NT2/D1 (cell line): ENCODE results near the gene STK16.

ENCODE experiments used
- DNase-seq: peaks from one replicate; pipeline ENCODE4 v3.0.0-alpha.2; 2011; ENCODE audit warnings: low read depth, low spot score
- H3K27me3 ChIP-seq: 2 replicates; pipeline ENCODE4 v1.6.0; 2011; ENCODE audit warnings: mild to moderate bottlenecking; ENCODE audit not compliant: insufficient read length, insufficient read depth
- H3K36me3 ChIP-seq: 2 replicates; pipeline ENCODE4 v1.6.1; 2011; ENCODE audit warnings: mild to moderate bottlenecking, low read length, mixed read lengths; ENCODE audit not compliant: insufficient read depth, insufficient read length
- H3K4me1 ChIP-seq: 2 replicates; pipeline ENCODE4 v1.5.1; 2011; ENCODE audit not compliant: insufficient read depth, insufficient read length
- H3K4me3 ChIP-seq: 2 replicates; pipeline ENCODE4 v1.5.1; 2011; ENCODE audit warnings: low read depth; ENCODE audit not compliant: insufficient read length
- H3K9ac ChIP-seq: 2 replicates; pipeline ENCODE4 v1.6.0; 2011; ENCODE audit warnings: low read depth; ENCODE audit not compliant: insufficient read length
- H3K9me3 ChIP-seq: 2 replicates; pipeline ENCODE4 v1.5.1; 2011; ENCODE audit warnings: mild to moderate bottlenecking, low read length; ENCODE audit not compliant: insufficient read depth
- SUZ12 ChIP-seq: IDR thresholded peaks from 2 replicates; pipeline ENCODE4 v1.6.1; 2011; ENCODE audit not compliant: insufficient read length, insufficient read depth; ENCODE audit errors: extremely low read depth
- YY1 ChIP-seq: IDR thresholded peaks from 2 replicates; pipeline ENCODE4 v1.6.1; 2011; ENCODE audit not compliant: insufficient read length, insufficient read depth
- ZNF274 ChIP-seq: IDR thresholded peaks from 2 replicates; pipeline ENCODE4 v1.6.1; 2011; ENCODE audit warnings: mild to moderate bottlenecking, low read depth, low read length

STK16 gene

GRCh38 chr2:219280651-219281050 is 35.4 kb downstream of the STK16 start:
- Histone ChIP-seq H3K9ac (no peak overlapping the region), H3K27me3 (no peaks in the 10 kb centered on the region), H3K4me3 (no peak overlapping the region), H3K4me1 (peaks cover 12% of the 10 kb centered on the region), H3K36me3 (peaks cover 54% of the 10 kb centered on the region), H3K9me3 (no peaks in the 10 kb centered on the region)
- TF ChIP-seq ZNF274: no peak
- no peak for TF ChIP-seq SUZ12
- TF ChIP-seq YY1: no peak
- DNase-seq: no peak

- DNase-seq: no peak
- TF ChIP-seq ZNF274: no peak
- TF ChIP-seq YY1: no peak
- Histone ChIP-seq H3K4me1 (peaks cover 12% of the 10 kb centered on the region), H3K27me3 (no peaks in the 10 kb centered on the region), H3K9ac (no peak overlapping the region), H3K36me3 (peaks cover 62% of the 10 kb centered on the region), H3K4me3 (no peak overlapping the region), H3K9me3 (no peaks in the 10 kb centered on the region)
Observed at GRCh38 chr2:219281588-219281987, 36.3 kb downstream of the STK16 start.

GRCh38 chr2:219282375-219282774 is 37.1 kb downstream of the STK16 start:
- H3K4me1 ChIP-seq: peaks cover 14% of the 10 kb centered on the region
- no peak overlapping the region for H3K4me3 ChIP-seq
- DNase-seq: no peak
- H3K27me3 ChIP-seq: no peaks in the 10 kb centered on the region
- no peak overlapping the region for H3K9ac ChIP-seq
- no peaks in the 10 kb centered on the region for H3K9me3 ChIP-seq
- H3K36me3 ChIP-seq: peaks cover 67% of the 10 kb centered on the region
- no peak for TF ChIP-seq ZNF274
- TF ChIP-seq YY1: no peak
- no peak for TF ChIP-seq SUZ12

- TF ChIP-seq YY1 (no peak), ZNF274 (no peak), SUZ12 (no peak)
- Histone ChIP-seq H3K4me3 (no peak overlapping the region), H3K4me1 (peaks cover 17% of the 10 kb centered on the region), H3K9ac (no peak overlapping the region), H3K27me3 (no peaks in the 10 kb centered on the region), H3K36me3 (peaks cover 67% of the 10 kb centered on the region), H3K9me3 (no peaks in the 10 kb centered on the region)
- DNase-seq: no peak
Observed at GRCh38 chr2:219282943-219283581, 37.8 kb downstream of the STK16 start.

- H3K36me3 ChIP-seq: peaks cover 67% of the 10 kb centered on the region
- no peak overlapping the region for H3K4me3 ChIP-seq
- TF ChIP-seq SUZ12: no peak
- no peak for TF ChIP-seq ZNF274
- TF ChIP-seq YY1: no peak
- H3K9me3 ChIP-seq: no peaks in the 10 kb centered on the region
- no peak for DNase-seq
- no peaks in the 10 kb centered on the region for H3K27me3 ChIP-seq
- H3K4me1 ChIP-seq: peaks cover 14% of the 10 kb centered on the region
- H3K9ac ChIP-seq: no peak overlapping the region
Observed at GRCh38 chr2:219284501-219285372, 39.5 kb downstream of the STK16 start.

DNA sequence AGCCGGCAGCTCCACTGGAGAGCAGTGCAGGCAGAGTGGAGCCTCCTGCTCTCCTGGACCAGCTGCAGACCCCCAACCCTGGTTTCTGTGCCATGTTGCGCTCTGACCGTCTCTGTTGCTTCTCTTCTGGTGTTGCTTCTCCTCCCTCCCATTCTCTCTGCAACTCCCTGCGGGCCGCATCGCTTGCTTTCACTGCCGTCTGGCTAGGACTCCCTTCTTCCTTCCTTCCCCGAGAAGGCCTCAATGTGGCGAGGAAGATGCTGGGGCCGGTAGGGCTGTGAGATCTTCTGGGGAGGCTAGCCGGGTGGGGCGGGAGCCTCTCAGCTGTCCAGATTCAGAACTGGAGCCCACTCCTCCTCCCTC is 40.1 kb downstream of the STK16 start:
- H3K36me3 ChIP-seq: peaks cover 68% of the 10 kb centered on the region
- H3K4me1 ChIP-seq: peaks cover 9% of the 10 kb centered on the region
- H3K9ac ChIP-seq: peak overlapping the region; percentile 29
- TF ChIP-seq ZNF274 (no peak), SUZ12 (no peak), YY1 (no peak)
- no peaks in the 10 kb centered on the region for H3K9me3 ChIP-seq
- no peak overlapping the region for H3K4me3 ChIP-seq
- DNase-seq: no peak
- H3K27me3 ChIP-seq: no peaks in the 10 kb centered on the region

DNA sequence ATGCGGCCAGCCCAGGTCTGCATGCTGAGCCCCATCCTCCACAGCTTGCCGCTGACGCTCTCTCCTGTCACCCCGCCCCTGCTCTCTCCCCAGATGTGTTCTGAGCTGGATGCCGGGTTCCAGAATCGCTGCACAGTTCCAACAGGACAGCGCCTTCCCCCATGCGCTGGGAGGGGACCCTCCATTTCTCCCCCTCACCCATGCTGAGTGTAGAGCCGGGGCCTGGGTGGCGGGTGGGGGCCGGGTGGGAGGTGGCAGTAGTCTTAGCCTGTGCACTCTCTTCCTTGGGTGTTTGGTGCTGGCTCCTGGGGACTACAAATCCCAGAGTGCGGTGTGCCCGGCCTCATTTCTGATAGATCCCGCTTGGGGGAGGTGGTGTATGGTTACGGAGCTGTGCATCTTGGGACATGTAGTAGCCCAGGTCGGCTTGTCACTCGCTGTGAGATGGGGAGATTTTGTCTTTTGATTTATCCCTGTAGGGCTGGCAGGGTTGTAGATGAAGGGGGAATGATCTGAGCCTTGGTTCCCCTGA is 40.7 kb downstream of the STK16 start:
- TF ChIP-seq ZNF274: no peak
- TF ChIP-seq SUZ12: no peak
- TF ChIP-seq YY1: no peak
- H3K27me3 ChIP-seq: no peaks in the 10 kb centered on the region
- H3K36me3 ChIP-seq: peaks cover 66% of the 10 kb centered on the region
- no peak overlapping the region for H3K4me3 ChIP-seq
- DNase-seq: no peak
- H3K9me3 ChIP-seq: no peaks in the 10 kb centered on the region
- peaks cover 8% of the 10 kb centered on the region for H3K4me1 ChIP-seq
- peak overlapping the region; percentile 36 for H3K9ac ChIP-seq
